ENCODE measurements around the gene MYH10. TPM values are rescaled to one million over a fixed set of nuclear protein-coding genes. Genes with fewer than 3 reads are reported as not detected.

Gene MYH10
- total and polyA plus RNA-seq, 9 of the 15 experiments (the other 6 are each of a cell fraction or from before 2014, with no cell fraction given): 16.3 to 95.3 (median 39.7) TPM

GRCh38 chr17:8448310-8448709 is 182.2 kb downstream of the MYH10 start (continued):
- no peak for TF ChIP-seq ZNF707 (CRISPR knock-in tag; conservative IDR thresholded peaks at IDR 0.05)
- no peak for TF ChIP-seq TGIF2 (CRISPR knock-in tag; IDR thresholded peaks at IDR 0.05)
- no peak for TF ChIP-seq SRSF3 (IDR thresholded peaks at IDR 0.05; ENCODE audit: insufficient read depth, low read length)
- TF ChIP-seq TAF1 (IDR thresholded peaks at IDR 0.05; ENCODE audit: control insufficient read depth, extremely low read depth, insufficient read depth, low read length, severe bottlenecking): no peak

GRCh38 chr17:8447799-8448198 is 182.7 kb downstream of the MYH10 start:
- no peak overlapping the region for H2AFZ ChIP-seq (ENCODE audit: low read depth, low read length)
- peak in 1 of 4 experiments; percentile 45 for DNase-seq (ENCODE audit: extremely low read depth in 1 of 4, low spot score in 3 of 4)
- no TSS peak for BruUV-seq (replicated peaks)
- no peaks in the 10 kb centered on the region for H3K9me3 ChIP-seq (replicated peaks; ENCODE audit: control insufficient read depth, insufficient read depth, low read depth, low read length)
- CTCF ChIA-PET (ENCODE audit: low intra/inter-chr PET ratio): no interaction called here
- no peak for FAIRE-seq
- H3K4me3 ChIP-seq: no peak overlapping the region
- no peak for TF ChIP-seq ZFPM2 (CRISPR knock-in tag; IDR thresholded peaks at IDR 0.05)
- TF ChIP-seq USF1 (CRISPR knock-in tag; IDR thresholded peaks at IDR 0.05): no peak
- TF ChIP-seq MTF1 (CRISPR knock-in tag; IDR thresholded peaks at IDR 0.05; ENCODE audit: borderline replicate concordance): no peak
- TF ChIP-seq DNMT1 (IDR thresholded peaks at IDR 0.05): no peak
- TF ChIP-seq CCNT2 (IDR thresholded peaks at IDR 0.05; ENCODE audit: borderline replicate concordance, extremely low read depth, insufficient read length, low read depth, low read length): no peak
- TF ChIP-seq FOXO4 (CRISPR knock-in tag; IDR thresholded peaks at IDR 0.05): no peak
- TF ChIP-seq FOSL1 (tag; conservative IDR thresholded peaks at IDR 0.05): no peak
- no peak for TF ChIP-seq FOXA1 (IDR thresholded peaks at IDR 0.05; ENCODE audit: borderline replicate concordance)
- no peak for TF ChIP-seq KLF1 (tag; IDR thresholded peaks at IDR 0.05)
- TF ChIP-seq CGGBP1 (CRISPR knock-in tag; IDR thresholded peaks at IDR 0.05): no peak
- TF ChIP-seq ZSCAN32 (CRISPR knock-in tag; IDR thresholded peaks at IDR 0.05): no peak
- no peak for TF ChIP-seq ETS1 (conservative IDR thresholded peaks at IDR 0.05; ENCODE audit: control insufficient read depth, low read depth, low read length)
- in situ Hi-C loops (cut with MboI): no loop called here
- POLR2A ChIA-PET: interaction anchor here (1.2 kb wide), 1 partner anchor 11 kb away, joined by 4 read pairs; no protein-coding TSS in a partner anchor
- no peak overlapping the region for H3K4me2 ChIP-seq (ENCODE audit: insufficient read depth, low read length)
- no peak overlapping the region for H3K27ac ChIP-seq (ENCODE audit: extremely low read depth, low read depth, low read length)
- no peaks in the 10 kb centered on the region for H3K27me3 ChIP-seq (ENCODE audit: control insufficient read depth in 2 of 2, insufficient read depth in 2 of 2, low read length in 2 of 2)
- H3K9ac ChIP-seq (ENCODE audit: insufficient read depth in 1 of 2, low read depth in 2 of 2, low read length in 2 of 2): no peak overlapping the region
- peaks cover 6% of the 10 kb centered on the region for H3K79me2 ChIP-seq (ENCODE audit: control insufficient read depth, insufficient read depth, low read length)
- no peaks in the 10 kb centered on the region for H4K20me1 ChIP-seq (replicated peaks; ENCODE audit: control insufficient read depth, insufficient read depth, low read length)
- no peak for ATAC-seq
- no peaks in the 10 kb centered on the region for H3K4me1 ChIP-seq (replicated peaks in 1 of 2; ENCODE audit: control insufficient read depth in 2 of 2, insufficient read depth in 2 of 2, low read length in 2 of 2)
- intact Hi-C loops (cut with micrococcal nuclease): no loop called here
- peaks cover 74% of the 10 kb centered on the region for H3K36me3 ChIP-seq (ENCODE audit: control insufficient read depth, insufficient read depth, low read length)
- H3K9me1 ChIP-seq (ENCODE audit: control insufficient read depth, insufficient read depth, low read length): no peaks in the 10 kb centered on the region
- WGBS (ENCODE audit: insufficient coverage, low coverage, missing lambda C conversion rate): 95% methylated on average over 3 of the region's 4 CpGs

Data from K562 (cell line).